ENCODE data around the gene PTGES. TPM values are rescaled to one million over a fixed set of nuclear protein-coding genes. Genes with fewer than 3 reads are reported as not detected.

The PTGES gene
- total and polyA plus RNA-seq, 2 experiments from 2014 or later = 2.8 to 3.6 TPM

DNA sequence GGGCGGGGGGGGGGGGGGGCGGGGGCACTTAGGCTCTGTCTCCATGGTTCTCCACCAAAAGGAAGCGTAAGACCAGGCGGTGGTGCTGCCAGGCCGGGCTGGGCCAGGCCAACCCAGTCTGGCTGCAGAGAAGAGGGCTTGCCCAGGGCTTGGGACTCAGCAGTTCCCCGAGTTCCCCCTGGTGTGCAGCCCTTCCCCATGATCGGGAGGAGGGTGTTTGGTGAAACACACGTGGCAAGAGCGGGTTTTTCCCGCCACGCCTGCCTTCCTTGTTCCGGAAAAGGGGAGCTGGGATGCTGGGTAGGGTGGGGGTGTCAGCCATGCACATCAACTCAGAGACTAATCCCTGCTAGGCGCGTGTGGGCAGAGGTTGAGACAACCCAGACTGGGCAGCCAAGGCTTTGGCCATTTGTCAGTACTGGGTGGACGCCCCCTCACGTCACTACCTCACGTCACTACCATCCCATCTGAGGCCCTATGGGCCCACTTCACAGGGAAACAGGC lies 54.5 kb downstream of the PTGES start (continued):
- TF ChIP-seq EZH2 (IDR thresholded peaks at IDR 0.05; ENCODE audit: low read depth, unreplicated experiment) (no peak), EZH2phosphoT487 (IDR thresholded peaks at IDR 0.05; ENCODE audit: unreplicated experiment) (no peak)

DNA sequence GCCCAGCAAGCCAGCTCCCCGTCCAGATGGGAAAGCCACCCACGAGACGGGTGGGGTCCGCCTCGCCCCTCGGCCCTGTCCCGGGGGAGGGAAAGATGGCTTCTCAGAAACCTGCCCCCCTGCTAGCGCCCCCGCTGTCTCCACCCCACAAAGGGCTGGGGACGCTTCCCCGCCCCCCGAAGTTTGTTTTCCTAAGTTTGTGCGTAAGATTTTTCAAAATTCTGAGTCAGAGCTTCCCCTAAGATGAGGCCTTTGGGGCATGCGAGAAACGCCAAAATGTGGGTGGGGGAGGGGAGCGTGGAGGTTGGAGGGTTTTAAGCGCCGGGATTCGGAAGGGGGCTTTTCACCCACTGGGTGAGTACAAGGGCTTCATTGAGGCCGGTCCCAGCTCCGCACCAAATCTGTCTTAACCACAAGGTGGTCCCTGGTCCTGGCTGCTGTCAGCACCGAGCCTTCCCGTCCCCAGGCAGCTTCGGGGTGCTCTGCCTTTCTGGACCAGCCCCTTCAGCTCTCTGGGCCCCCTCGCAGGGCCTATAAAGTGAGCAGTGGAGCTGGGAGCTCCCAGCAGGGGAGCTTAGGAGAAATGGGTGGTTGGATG lies 55.1 kb downstream of the PTGES start:
- peaks cover 6% of the 10 kb centered on the region; the same call in 2 of the 3 replicates for H3K4me1 Mint-ChIP-seq
- Histone ChIP-seq H4K20me1 (replicated peaks; ENCODE audit: insufficient read depth) (no peaks in the 10 kb centered on the region), H3K79me2 (replicated peaks; ENCODE audit: insufficient read depth) (no peaks in the 10 kb centered on the region), H3F3A (replicated peaks; ENCODE audit: low read depth) (no peaks in the 10 kb centered on the region), H2AFZ (peak overlapping the region; percentile 90), H3K4me2 (peak overlapping the region; percentile 95), H3K27me3 (ENCODE audit: insufficient read depth) (peaks cover 6% of the 10 kb centered on the region), H3K4me3 (peak overlapping the region; percentile 84), H3K36me3 (ENCODE audit: insufficient read depth) (no peaks in the 10 kb centered on the region), H3K9me2 (ENCODE audit: insufficient read depth) (no peaks in the 10 kb centered on the region), H3K27ac (ENCODE audit: low read depth) (no peak overlapping the region), H3K4me1 (ENCODE audit: insufficient read depth) (peaks cover 8% of the 10 kb centered on the region; the same call in 1 of the 2 replicates)
- no peaks in the 10 kb centered on the region for H3K9me3 Mint-ChIP-seq
- peaks cover 10% of the 10 kb centered on the region for H3K27me3 Mint-ChIP-seq (ENCODE audit: insufficient read depth, low read depth, poor library complexity)
- DNase-seq (ENCODE audit: low spot score) (peak; percentile 57), ATAC-seq (peak; percentile 27)
- H3K27ac Mint-ChIP-seq = no peak overlapping the region
- peak overlapping the region; percentile 66 for H3K4me3 Mint-ChIP-seq
- H3K36me3 Mint-ChIP-seq (ENCODE audit: low read depth) = no peaks in the 10 kb centered on the region
- no peak for TF ChIP-seq ZNF331 (CRISPR knock-in tag; IDR thresholded peaks at IDR 0.05; ENCODE audit: low read depth)
- TF ChIP-seq EZH2phosphoT487 (IDR thresholded peaks at IDR 0.05; ENCODE audit: unreplicated experiment) = no peak
- TF ChIP-seq, protein P1, sequence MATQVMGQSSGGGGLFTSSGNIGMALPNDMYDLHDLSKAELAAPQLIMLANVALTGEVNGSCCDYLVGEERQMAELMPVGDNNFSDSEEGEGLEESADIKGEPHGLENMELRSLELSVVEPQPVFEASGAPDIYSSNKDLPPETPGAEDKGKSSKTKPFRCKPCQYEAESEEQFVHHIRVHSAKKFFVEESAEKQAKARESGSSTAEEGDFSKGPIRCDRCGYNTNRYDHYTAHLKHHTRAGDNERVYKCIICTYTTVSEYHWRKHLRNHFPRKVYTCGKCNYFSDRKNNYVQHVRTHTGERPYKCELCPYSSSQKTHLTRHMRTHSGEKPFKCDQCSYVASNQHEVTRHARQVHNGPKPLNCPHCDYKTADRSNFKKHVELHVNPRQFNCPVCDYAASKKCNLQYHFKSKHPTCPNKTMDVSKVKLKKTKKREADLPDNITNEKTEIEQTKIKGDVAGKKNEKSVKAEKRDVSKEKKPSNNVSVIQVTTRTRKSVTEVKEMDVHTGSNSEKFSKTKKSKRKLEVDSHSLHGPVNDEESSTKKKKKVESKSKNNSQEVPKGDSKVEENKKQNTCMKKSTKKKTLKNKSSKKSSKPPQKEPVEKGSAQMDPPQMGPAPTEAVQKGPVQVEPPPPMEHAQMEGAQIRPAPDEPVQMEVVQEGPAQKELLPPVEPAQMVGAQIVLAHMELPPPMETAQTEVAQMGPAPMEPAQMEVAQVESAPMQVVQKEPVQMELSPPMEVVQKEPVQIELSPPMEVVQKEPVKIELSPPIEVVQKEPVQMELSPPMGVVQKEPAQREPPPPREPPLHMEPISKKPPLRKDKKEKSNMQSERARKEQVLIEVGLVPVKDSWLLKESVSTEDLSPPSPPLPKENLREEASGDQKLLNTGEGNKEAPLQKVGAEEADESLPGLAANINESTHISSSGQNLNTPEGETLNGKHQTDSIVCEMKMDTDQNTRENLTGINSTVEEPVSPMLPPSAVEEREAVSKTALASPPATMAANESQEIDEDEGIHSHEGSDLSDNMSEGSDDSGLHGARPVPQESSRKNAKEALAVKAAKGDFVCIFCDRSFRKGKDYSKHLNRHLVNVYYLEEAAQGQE (IDR thresholded peaks at IDR 0.05; ENCODE audit: unreplicated experiment) = no peak
- TF ChIP-seq JUNB (IDR thresholded peaks at IDR 0.05; ENCODE audit: unreplicated experiment) = no peak
- TF ChIP-seq, protein P2, sequence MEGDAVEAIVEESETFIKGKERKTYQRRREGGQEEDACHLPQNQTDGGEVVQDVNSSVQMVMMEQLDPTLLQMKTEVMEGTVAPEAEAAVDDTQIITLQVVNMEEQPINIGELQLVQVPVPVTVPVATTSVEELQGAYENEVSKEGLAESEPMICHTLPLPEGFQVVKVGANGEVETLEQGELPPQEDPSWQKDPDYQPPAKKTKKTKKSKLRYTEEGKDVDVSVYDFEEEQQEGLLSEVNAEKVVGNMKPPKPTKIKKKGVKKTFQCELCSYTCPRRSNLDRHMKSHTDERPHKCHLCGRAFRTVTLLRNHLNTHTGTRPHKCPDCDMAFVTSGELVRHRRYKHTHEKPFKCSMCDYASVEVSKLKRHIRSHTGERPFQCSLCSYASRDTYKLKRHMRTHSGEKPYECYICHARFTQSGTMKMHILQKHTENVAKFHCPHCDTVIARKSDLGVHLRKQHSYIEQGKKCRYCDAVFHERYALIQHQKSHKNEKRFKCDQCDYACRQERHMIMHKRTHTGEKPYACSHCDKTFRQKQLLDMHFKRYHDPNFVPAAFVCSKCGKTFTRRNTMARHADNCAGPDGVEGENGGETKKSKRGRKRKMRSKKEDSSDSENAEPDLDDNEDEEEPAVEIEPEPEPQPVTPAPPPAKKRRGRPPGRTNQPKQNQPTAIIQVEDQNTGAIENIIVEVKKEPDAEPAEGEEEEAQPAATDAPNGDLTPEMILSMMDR (conservative IDR thresholded peaks at IDR 0.05; ENCODE audit: low read depth in 2 of 2) = no peak
- no peak for TF ChIP-seq CREB1 (CRISPR knock-in tag; IDR thresholded peaks at IDR 0.05; ENCODE audit: low read depth)
- no peak for TF ChIP-seq NANOG (IDR thresholded peaks at IDR 0.05; ENCODE audit: borderline replicate concordance)
- TF ChIP-seq ZNF114 (CRISPR knock-in tag; IDR thresholded peaks at IDR 0.05) = no peak
- no peak for TF ChIP-seq POLR2AphosphoS5 (IDR thresholded peaks at IDR 0.05; ENCODE audit: low read depth)
- TF ChIP-seq, protein P3, sequence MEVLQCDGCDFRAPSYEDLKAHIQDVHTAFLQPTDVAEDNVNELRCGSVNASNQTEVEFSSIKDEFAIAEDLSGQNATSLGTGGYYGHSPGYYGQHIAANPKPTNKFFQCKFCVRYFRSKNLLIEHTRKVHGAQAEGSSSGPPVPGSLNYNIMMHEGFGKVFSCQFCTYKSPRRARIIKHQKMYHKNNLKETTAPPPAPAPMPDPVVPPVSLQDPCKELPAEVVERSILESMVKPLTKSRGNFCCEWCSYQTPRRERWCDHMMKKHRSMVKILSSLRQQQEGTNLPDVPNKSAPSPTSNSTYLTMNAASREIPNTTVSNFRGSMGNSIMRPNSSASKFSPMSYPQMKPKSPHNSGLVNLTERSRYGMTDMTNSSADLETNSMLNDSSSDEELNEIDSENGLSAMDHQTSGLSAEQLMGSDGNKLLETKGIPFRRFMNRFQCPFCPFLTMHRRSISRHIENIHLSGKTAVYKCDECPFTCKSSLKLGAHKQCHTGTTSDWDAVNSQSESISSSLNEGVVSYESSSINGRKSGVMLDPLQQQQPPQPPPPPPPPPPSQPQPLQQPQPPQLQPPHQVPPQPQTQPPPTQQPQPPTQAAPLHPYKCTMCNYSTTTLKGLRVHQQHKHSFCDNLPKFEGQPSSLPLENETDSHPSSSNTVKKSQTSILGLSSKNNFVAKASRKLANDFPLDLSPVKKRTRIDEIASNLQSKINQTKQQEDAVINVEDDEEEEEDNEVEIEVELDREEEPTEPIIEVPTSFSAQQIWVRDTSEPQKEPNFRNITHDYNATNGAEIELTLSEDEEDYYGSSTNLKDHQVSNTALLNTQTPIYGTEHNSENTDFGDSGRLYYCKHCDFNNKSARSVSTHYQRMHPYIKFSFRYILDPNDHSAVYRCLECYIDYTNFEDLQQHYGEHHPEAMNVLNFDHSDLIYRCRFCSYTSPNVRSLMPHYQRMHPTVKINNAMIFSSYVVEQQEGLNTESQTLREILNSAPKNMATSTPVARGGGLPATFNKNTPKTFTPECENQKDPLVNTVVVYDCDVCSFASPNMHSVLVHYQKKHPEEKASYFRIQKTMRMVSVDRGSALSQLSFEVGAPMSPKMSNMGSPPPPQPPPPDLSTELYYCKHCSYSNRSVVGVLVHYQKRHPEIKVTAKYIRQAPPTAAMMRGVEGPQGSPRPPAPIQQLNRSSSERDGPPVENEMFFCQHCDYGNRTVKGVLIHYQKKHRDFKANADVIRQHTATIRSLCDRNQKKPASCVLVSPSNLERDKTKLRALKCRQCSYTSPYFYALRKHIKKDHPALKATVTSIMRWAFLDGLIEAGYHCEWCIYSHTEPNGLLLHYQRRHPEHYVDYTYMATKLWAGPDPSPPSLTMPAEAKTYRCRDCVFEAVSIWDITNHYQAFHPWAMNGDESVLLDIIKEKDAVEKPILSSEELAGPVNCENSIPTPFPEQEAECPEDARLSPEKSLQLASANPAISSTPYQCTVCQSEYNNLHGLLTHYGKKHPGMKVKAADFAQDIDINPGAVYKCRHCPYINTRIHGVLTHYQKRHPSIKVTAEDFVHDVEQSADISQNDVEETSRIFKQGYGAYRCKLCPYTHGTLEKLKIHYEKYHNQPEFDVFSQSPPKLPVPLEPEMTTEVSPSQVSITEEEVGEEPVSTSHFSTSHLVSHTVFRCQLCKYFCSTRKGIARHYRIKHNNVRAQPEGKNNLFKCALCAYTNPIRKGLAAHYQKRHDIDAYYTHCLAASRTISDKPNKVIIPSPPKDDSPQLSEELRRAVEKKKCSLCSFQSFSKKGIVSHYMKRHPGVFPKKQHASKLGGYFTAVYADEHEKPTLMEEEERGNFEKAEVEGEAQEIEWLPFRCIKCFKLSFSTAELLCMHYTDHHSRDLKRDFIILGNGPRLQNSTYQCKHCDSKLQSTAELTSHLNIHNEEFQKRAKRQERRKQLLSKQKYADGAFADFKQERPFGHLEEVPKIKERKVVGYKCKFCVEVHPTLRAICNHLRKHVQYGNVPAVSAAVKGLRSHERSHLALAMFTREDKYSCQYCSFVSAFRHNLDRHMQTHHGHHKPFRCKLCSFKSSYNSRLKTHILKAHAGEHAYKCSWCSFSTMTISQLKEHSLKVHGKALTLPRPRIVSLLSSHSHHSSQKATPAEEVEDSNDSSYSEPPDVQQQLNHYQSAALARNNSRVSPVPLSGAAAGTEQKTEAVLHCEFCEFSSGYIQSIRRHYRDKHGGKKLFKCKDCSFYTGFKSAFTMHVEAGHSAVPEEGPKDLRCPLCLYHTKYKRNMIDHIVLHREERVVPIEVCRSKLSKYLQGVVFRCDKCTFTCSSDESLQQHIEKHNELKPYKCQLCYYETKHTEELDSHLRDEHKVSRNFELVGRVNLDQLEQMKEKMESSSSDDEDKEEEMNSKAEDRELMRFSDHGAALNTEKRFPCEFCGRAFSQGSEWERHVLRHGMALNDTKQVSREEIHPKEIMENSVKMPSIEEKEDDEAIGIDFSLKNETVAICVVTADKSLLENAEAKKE (CRISPR knock-in tag; IDR thresholded peaks at IDR 0.05) = no peak
- TF ChIP-seq, protein P4, sequence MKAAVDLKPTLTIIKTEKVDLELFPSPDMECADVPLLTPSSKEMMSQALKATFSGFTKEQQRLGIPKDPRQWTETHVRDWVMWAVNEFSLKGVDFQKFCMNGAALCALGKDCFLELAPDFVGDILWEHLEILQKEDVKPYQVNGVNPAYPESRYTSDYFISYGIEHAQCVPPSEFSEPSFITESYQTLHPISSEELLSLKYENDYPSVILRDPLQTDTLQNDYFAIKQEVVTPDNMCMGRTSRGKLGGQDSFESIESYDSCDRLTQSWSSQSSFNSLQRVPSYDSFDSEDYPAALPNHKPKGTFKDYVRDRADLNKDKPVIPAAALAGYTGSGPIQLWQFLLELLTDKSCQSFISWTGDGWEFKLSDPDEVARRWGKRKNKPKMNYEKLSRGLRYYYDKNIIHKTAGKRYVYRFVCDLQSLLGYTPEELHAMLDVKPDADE (IDR thresholded peaks at IDR 0.05) = no peak

Measured in GM23338 (cell line).